ENCODE results near the gene SMIM38. TPM values are rescaled to one million over a fixed set of nuclear protein-coding genes. Genes with fewer than 3 reads are reported as not detected.

The SMIM38 gene
- total and polyA plus RNA-seq, 9 of the 15 experiments (the other 6 are each of a cell fraction or from before 2014, with no cell fraction given), result 0.07 to 1.2 (median 0.21) TPM; not detected in 2

- TF ChIP-seq, protein P1, sequence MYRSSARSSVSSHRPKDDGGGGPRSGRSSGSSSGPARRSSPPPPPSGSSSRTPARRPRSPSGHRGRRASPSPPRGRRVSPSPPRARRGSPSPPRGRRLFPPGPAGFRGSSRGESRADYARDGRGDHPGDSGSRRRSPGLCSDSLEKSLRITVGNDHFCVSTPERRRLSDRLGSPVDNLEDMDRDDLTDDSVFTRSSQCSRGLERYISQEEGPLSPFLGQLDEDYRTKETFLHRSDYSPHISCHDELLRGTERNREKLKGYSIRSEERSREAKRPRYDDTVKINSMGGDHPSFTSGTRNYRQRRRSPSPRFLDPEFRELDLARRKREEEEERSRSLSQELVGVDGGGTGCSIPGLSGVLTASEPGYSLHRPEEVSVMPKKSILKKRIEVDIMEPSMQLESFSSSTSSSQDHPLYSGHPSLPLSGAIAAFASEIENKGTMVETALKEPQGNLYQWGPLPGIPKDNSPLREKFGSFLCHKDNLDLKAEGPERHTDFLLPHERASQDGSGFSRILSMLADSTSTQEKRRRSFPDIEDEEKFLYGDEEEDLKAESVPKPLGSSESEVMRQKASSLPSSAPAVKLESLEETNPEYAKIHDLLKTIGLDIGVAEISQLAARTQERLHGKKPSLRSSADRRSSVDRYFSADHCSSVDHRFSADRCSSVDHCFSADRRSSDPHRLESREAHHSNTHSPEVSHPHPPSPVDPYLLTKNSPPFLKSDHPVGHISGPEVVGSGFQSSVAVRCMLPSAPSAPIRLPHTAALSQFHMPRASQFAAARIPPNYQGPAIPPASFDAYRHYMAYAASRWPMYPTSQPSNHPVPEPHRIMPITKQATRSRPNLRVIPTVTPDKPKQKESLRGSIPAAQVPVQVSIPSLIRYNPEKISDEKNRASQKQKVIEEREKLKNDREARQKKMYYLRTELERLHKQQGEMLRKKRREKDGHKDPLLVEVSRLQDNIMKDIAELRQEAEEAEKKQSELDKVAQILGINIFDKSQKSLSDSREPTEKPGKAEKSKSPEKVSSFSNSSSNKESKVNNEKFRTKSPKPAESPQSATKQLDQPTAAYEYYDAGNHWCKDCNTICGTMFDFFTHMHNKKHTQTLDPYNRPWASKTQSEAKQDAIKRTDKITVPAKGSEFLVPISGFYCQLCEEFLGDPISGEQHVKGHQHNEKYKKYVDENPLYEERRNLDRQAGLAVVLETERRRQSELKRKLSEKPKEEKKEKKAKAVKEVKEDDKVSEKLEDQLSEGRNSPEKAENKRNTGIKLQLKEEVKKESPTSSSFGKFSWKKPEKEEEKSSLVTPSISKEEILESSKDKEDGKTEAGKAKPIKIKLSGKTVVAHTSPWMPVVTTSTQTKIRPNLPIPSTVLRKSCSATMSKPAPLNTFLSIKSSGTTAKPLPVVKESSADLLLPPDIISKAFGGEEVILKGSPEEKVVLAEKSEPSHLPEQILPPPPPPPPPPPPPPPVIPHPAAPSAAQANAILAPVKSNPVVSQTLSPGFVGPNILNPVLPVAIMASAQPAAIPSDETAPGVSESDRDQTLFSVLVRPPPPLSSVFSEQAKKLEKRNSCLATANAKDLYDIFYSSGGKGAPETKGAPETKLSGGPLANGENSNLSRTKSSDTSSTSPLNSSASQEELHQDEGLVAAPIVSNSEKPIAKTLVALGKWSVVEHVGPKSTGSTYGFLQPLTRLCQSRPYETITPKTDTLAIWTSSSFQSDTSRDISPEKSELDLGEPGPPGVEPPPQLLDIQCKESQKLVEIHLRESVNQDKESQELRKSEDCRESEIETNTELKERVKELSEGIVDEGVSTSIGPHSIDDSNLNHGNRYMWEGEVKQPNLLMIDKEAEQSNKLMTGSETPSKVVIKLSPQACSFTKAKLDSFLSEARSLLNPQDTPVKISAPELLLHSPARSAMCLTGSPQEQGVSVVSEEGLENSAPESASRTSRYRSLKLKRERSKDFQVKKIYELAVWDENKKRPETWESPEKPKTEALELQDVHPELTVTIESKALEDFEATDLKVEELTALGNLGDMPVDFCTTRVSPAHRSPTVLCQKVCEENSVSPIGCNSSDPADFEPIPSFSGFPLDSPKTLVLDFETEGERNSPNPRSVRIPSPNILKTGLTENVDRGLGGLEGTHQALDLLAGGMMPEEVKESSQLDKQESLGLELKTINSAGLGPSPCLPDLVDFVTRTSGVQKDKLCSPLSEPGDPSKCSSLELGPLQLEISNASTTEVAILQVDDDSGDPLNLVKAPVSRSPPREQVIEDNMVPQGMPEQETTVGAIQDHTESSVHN (IDR thresholded peaks at IDR 0.05; ENCODE audit: borderline replicate concordance in 1 of 2, low read depth in 1 of 2), result no peak
- no peak for TF ChIP-seq ZNF217 (CRISPR knock-in tag; IDR thresholded peaks at IDR 0.05)
- no peak for TF ChIP-seq THAP12 (CRISPR knock-in tag; IDR thresholded peaks at IDR 0.05)
- TF ChIP-seq ZNF146 (CRISPR knock-in tag; IDR thresholded peaks at IDR 0.05; ENCODE audit: unreplicated experiment), result no peak
- no peak for TF ChIP-seq ZNF436 (CRISPR knock-in tag; IDR thresholded peaks at IDR 0.05)
- no peak for TF ChIP-seq NRF1 (conservative IDR thresholded peaks at IDR 0.05 in 1 of 2, IDR thresholded peaks at IDR 0.05 in 1 of 2)
- no peak for TF ChIP-seq EP300 (IDR thresholded peaks at IDR 0.05; ENCODE audit: low read length)
- no peak for TF ChIP-seq TBL1XR1 (IDR thresholded peaks at IDR 0.05; ENCODE audit: low read length in 2 of 2)
- no peak for TF ChIP-seq MAX (CRISPR knock-in tag; IDR thresholded peaks at IDR 0.05)
- no peak for TF ChIP-seq E2F3 (CRISPR knock-in tag; IDR thresholded peaks at IDR 0.05)
Observed at GRCh38 chr11:69186316-69187260, 30.9 kb downstream of the SMIM38 start (continued).
